ENCODE data around the gene YRDC.

GRCh38 chr1:37763791-37764413 is 44.1 kb downstream of the YRDC start:
- TF ChIP-seq CTCF (IDR thresholded peaks at IDR 0.05) (no peak), POLR2A (IDR thresholded peaks at IDR 0.05) (no peak)
